Spleen (tissue), 7 donors: ENCODE measurements around the gene SELENOI.

Experiments
- POLR2A ChIP-seq, 3 donors: fragments of 450-650 bp; IDR thresholded peaks; one replicate each; pipeline ENCODE4 v1.5.1; 2017; ENCODE audit warnings: antibody characterized with exemption in 3 of 3, mild to moderate bottlenecking in 1 of 3
- POLR2AphosphoS5 ChIP-seq, 3 donors: sonication (generic); formaldehyde crosslinking; IDR thresholded peaks; one replicate each; pipeline ENCODE4 v1.5.1; 2017; ENCODE audit warnings: antibody characterized with exemption in 3 of 3
- TF ChIP-seq, protein P1 (sequence below), 11 experiments: fragments of 200-600 bp in 7 of 11; fragments of 450-650 bp in 4 of 11; sonication (generic) in 4 of 11; IDR thresholded peaks in 8 of 11; conservative IDR thresholded peaks in 3 of 11; 1 replicate in 7 of 11; 2 replicates in 4 of 11; pipeline versions ENCODE4 v1.4.0 to v1.8.0; 2016 to 2021; ENCODE audit warnings: antibody characterized with exemption in 11 of 11, inconsistent platforms in 4 of 11, mild to moderate bottlenecking in 1 of 11
- donor health status: DM: no; HTN: no; CAD: no; lungs with moderate emphysema.
- donor health status: DM: no; HTN: no; CAD: no.
- donor health status: DM: no; HTN: no; CAD: no.

DNA sequence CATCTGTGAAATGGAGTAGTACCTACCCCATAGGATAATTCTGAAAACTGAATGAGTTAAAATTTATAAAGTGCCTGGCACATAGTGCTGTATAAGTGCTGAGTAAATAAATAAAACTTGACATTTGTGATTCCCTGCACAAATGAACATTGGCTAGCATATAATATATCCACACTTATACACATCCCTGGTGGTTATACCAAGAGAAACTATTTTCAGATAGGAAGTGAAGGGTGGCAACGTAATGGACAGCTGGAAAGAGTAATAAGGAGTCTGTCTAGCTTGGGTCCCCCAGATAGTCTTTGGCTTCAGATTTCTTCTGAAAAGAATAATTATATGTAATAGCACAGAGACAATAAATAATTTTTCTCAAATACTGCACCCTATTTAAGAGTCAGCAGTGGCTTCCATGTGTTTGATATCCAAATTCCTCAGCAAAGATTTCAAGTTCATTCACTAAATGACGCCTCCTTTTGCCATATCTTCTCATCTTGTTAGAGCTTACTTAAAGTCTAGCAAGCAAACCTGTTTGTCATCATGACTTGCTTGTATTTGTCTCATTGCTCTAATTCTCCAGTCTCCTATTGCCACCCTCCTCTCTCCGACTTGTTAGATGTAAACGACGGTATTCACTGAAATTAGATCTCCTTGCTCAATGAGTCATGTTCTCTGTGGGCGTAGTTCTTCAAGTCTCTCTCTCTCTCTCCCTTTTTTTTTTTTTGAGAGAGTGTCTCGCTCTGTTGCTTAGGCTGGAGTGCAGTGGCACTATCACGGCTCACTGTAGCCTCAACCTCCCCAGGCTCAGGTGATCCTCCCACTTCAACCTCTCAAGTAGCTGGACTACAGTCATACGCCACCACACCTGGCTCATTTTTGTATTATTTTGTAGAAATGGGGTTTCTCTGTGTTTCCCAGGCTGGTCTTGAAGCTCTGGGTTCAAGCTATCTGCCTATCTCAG is 9.4 kb downstream of the SELENOI start:
- TF ChIP-seq POLR2A (IDR thresholded peaks at IDR 0.05) (no peak), POLR2AphosphoS5 (IDR thresholded peaks at IDR 0.05) (no peak)
- TF ChIP-seq, protein P1, sequence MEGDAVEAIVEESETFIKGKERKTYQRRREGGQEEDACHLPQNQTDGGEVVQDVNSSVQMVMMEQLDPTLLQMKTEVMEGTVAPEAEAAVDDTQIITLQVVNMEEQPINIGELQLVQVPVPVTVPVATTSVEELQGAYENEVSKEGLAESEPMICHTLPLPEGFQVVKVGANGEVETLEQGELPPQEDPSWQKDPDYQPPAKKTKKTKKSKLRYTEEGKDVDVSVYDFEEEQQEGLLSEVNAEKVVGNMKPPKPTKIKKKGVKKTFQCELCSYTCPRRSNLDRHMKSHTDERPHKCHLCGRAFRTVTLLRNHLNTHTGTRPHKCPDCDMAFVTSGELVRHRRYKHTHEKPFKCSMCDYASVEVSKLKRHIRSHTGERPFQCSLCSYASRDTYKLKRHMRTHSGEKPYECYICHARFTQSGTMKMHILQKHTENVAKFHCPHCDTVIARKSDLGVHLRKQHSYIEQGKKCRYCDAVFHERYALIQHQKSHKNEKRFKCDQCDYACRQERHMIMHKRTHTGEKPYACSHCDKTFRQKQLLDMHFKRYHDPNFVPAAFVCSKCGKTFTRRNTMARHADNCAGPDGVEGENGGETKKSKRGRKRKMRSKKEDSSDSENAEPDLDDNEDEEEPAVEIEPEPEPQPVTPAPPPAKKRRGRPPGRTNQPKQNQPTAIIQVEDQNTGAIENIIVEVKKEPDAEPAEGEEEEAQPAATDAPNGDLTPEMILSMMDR (IDR thresholded peaks at IDR 0.05 in 8 of 11, conservative IDR thresholded peaks at IDR 0.05 in 3 of 11), result no peak
